H7 (cell line): ENCODE results near the gene ZNF254. TPM values are rescaled to one million over a fixed set of nuclear protein-coding genes. Genes with fewer than 3 reads are reported as not detected.
"Not testable (repeated sequence)": the region's sequence is repeated elsewhere in the genome, so short reads cannot be mapped to it uniquely, and the experiment has no call there.

Source experiments
- DNase-seq: peaks from one replicate; pipeline ENCODE4 v3.0.0; 2012
- H3K27me3 ChIP-seq: 2 replicates; pipeline ENCODE4 v1.6.0; 2011; ENCODE audit warnings: mild to moderate bottlenecking, low read length; ENCODE audit not compliant: control insufficient read depth, insufficient read depth
- H3K36me3 ChIP-seq: replicated peaks from 2 replicates; pipeline ENCODE4 v1.5.1; 2011; ENCODE audit warnings: low read length; ENCODE audit not compliant: control insufficient read depth, insufficient read depth
- H3K4me3 ChIP-seq: 2 replicates; pipeline ENCODE4 v1.5.1; 2011; ENCODE audit warnings: low read depth, mild to moderate bottlenecking, control low read depth, low read length, moderate library complexity; ENCODE audit not compliant: insufficient read depth
- total RNA-seq: library from RNA; depleted of rRNA; stranded (reverse); fragments of >200 nt; shearing (Covaris generic); gene quantifications from 2 replicates; pipeline ENCODE4 v1.2.3, GENCODE V29; 2014; rRNA removed

The ZNF254 gene
- total RNA-seq, 1 experiment from 2014 or later: 21.8 TPM

DNA sequence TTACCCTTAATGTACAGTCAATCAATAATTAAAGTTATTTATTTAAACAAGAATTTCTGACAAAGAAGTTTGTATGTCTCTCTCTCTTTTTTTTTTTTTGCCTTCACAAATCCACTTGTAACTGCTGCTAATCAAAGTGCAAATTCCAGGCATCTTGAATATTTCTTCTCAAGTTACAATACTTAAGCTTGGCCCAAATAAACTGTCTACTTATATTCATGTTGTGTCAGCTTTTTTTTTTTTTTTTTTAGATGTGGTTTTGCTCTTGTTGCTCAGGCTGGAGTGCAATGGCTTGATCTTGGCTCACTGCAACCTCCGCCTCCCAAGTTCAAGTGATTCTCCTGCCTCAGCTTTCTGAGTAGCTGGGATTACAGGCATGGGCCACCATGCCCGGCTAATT is 13.6 kb downstream of the ZNF254 start:
- not testable (repeated sequence) for H3K4me3 ChIP-seq, DNase-seq, H3K27me3 ChIP-seq, H3K36me3 ChIP-seq

DNA sequence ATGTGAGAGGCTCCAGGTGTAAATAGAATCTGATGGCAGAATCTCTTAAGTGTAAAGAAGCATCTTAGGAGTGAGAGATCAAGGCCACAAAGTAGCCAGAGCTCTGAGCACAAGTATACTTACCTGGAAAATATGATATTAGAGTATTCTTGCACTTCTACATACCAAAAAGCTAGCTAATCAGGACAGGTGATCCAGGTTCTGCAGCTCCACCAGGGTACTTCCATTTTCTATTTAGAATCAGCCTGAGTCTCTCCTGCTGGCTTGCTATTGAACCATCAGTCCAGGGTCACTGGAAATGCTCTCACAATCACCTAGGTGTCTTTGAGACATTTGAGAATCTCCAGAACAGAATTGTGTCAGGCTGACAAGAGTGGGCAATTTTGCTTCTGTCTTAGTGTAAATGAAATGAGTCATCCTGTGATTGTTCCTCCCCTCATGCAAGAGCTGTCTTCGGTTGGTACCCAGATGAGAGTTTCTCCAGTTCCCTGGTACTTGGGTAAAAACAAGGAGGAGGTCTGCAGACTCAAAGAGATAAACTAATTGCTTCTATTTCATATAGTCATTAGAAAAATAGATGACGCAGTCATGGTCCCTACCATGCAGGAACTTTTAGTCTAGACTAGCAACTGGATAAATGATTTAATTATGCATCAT is 14.6 kb downstream of the ZNF254 start:
- Histone ChIP-seq H3K36me3 (peaks cover 2% of the 10 kb centered on the region), H3K27me3 (no peaks in the 10 kb centered on the region), H3K4me3 (no peak overlapping the region)
- no peak for DNase-seq

DNA sequence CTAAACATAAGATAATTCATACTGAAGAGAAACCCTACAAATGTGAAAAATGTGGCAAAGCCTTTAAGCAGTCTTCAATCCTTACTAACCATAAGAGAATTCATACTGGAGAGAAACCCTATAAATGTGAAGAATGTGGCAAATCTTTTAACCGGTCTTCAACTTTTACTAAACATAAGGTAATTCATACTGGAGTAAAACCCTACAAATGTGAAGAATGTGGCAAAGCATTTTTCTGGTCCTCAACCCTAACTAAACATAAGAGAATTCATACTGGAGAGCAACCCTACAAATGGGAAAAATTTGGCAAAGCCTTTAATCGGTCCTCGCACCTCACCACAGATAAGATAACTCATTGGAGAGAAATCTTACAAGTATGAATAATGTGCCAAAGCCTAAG is 40.6 kb downstream of the ZNF254 start:
- Histone ChIP-seq H3K36me3 (peaks cover 10% of the 10 kb centered on the region), H3K27me3 (no peaks in the 10 kb centered on the region), H3K4me3 (no peak overlapping the region)
- DNase-seq: no peak

DNA sequence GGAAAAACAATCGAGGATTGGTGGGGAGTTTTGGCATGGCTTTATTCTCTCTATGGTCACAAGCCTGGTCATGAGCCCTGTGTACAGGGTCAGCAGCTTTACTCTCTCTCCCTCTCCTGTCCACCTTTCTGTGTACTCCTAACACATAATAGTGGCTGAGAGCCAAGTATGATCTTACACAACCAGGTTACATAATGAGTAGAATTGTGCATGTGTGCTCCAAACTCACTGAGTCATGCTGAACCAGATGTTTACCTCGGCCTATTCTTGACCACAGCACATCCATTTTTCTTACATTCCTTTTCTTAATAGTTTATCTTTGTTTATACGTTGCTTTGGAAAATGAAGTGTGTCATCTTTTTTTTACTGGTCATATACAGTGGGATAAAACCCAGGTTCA is 53.1 kb downstream of the ZNF254 start:
- DNase-seq: no peak
- Histone ChIP-seq H3K36me3 (no peaks in the 10 kb centered on the region), H3K4me3 (no peak overlapping the region), H3K27me3 (no peaks in the 10 kb centered on the region)

DNA sequence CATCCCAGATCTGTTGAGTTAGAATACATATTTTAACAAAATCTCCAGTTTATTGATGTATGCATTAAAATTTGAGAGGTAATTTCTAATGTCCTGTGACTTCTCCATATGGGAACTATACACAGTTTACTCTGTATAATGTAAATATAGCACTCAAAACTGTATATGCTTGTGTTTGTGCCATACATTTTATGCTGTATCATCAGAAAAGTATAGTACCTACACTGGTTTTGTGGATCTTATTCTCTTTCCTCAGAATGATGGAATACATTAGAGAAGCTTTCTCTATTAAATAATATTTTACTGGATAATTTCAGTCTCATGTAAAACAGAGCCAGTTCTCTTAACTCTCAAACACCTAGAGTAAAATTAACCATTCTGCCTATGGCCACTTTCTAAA is 53.6 kb downstream of the ZNF254 start:
- no peak for DNase-seq
- Histone ChIP-seq H3K36me3 (no peaks in the 10 kb centered on the region), H3K4me3 (no peak overlapping the region), H3K27me3 (no peaks in the 10 kb centered on the region)

DNA sequence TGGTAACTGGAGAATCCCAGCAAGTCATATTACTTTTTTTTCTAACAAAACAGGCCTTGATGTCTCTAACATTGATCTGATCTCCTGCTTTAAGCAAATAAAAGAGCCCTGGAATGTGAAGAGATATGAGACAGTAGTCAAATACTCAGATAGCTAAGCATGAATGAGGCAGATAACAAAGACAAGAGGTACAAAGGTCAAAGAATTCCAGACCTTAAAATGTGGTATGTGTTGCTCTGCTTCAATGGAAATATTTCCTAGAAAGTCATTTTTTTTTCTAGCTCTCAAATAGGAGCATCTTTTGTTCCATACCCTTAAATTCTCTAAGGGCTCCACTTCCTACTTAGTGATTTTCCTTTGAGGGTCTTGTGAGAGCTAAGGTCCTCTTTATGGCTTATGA is 54.6 kb downstream of the ZNF254 start:
- no peak overlapping the region for H3K4me3 ChIP-seq
- no peaks in the 10 kb centered on the region for H3K27me3 ChIP-seq
- no peak for DNase-seq
- no peaks in the 10 kb centered on the region for H3K36me3 ChIP-seq

DNA sequence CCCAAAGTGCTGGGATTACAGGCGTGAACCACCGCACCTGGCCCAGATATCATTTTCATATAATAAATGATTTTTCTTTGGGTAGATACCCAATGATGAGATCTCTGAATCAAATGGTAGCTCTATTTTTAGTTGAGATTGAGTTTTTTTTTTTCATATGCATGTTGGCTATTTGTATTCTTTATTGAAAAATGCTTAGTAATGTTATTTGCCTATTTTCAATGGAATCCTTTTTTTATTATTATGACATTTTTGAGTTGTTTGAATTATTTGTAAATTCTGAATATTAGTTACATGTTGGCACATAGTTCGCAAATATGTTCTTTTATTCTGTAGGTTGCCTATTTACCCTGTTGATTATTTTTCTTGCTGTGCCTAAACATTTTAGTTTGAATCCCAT is 55.8 kb downstream of the ZNF254 start:
- Histone ChIP-seq H3K4me3 (no peak overlapping the region), H3K36me3 (no peaks in the 10 kb centered on the region), H3K27me3 (no peaks in the 10 kb centered on the region)
- no peak for DNase-seq

DNA sequence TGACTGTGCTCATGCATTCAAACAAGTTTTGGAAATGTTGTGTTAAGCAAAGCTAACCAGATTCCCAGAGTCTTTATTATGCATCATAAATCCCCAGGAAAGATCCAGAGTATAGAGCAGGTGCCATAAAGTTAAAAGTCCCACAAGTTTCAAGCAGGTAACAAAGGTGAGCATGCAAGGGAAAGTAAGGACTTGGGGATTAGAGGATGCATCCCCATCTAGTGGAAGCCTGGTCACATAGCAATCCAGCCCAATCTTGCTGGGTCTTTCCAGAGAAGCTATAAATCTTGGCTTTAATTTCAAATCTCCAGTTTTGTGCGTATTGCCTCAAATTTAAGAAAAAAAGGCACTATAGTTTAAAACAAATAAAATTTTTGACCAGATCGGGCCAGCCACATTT is 72.7 kb downstream of the ZNF254 start:
- no peak overlapping the region for H3K4me3 ChIP-seq
- no peaks in the 10 kb centered on the region for H3K27me3 ChIP-seq
- no peaks in the 10 kb centered on the region for H3K36me3 ChIP-seq
- DNase-seq: peak; percentile 39

DNA sequence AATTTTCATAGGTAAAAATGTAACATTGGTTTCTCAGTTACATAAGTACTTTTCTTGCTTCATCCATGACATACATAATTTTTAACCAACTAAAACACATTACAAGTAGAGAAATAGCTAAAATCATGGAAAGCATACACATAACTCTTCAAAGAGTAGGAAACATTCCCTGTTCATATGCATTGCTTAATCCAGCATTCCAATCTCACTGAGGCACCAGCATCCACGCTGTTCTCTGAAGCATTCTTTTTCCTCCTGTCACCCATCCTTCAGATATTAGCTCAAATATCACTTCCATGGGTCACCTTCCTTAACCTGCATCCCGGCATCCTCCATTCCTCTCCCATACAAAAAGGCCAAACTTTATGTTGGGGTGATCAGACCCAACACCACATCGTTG is 79.1 kb downstream of the ZNF254 start:
- H3K36me3 ChIP-seq: no peaks in the 10 kb centered on the region
- no peak for DNase-seq
- H3K27me3 ChIP-seq: no peaks in the 10 kb centered on the region
- H3K4me3 ChIP-seq: no peak overlapping the region

DNA sequence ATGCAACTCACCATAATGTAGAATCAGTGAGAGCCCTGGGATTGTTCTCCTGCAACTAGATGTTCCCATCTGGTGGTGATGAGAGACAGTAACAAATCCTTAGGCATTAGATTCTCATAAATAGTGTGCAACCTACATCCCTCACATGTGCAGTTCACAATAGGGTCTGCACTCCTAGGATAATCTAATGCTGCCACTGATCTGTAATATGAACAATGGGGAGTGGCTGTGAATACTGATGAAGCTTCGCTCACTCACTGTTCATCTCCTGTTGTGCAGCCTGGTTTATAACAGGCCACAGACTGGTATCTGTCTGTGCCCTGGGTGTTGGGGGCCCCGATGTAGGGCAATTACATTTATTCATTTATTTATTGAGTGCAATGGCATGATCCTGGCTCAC is 86.9 kb downstream of the ZNF254 start:
- H3K27me3 ChIP-seq: no peaks in the 10 kb centered on the region

DNA sequence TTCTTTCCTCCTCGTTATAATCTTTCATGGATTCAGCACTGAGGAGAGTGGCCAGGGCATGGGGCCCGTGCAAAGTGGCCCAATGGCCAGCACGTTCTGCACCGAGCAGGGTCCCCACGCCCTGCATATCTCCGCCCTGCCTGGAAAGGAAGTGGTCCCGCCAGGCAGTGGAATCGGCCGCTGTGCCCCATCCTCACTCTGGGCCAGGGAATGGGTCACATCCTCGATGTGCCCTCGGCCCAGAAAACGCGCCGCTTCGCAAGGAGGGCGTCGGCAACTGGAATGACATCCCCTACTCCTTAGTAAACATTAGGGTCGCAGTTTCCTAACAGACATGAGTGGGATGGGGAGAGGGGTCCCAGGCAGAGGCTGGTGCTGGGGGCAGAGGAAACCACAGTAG is 90.7 kb downstream of the ZNF254 start:
- no peaks in the 10 kb centered on the region for H3K27me3 ChIP-seq
- H3K4me3 ChIP-seq: no peak overlapping the region
- DNase-seq: peak; percentile 1
- no peaks in the 10 kb centered on the region for H3K36me3 ChIP-seq

More for the DNA sequence above, 86.9 kb downstream of the ZNF254 start:
- Histone ChIP-seq H3K36me3 (no peaks in the 10 kb centered on the region), H3K4me3 (no peak overlapping the region)
- DNase-seq: no peak

DNA sequence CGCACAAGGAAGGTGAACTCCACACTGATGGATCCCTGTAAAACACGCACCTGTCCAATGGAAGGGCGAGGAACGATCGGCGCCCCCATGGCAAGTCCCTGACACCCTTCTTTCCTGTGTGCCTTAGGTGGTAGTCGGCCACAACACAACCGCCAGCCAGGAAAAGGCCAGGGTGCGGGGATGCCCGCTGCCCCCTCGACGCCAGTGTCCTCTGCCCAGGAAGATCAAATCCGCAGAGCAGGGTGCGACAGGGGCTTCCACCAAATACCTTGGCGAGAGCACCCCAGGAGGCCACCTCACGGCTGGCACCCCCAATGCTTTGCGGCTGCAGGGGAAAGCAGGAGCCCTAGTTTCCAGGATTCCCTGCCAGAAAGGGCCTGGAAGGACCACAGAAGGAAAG is 91.2 kb downstream of the ZNF254 start:
- Histone ChIP-seq H3K27me3 (no peaks in the 10 kb centered on the region), H3K36me3 (no peaks in the 10 kb centered on the region), H3K4me3 (no peak overlapping the region)
- DNase-seq: no peak

Other genes with a start within 250 kb of the ZNF254 start
- not detected in 2 replicates for gene ZNF726, start 172.3 kb upstream of the ZNF254 start, total RNA-seq